Activated CD4-positive, CD25-positive, alpha-beta regulatory T cell treated with anti-CD3 and anti-CD28 coated beads, Interleukin-2, amount 50 U/mL, for 24 hours (primary cell): ENCODE results near the gene NHLRC4.

Source experiments
- ATAC-seq, 2 donors: fragments of 150-1000 bp; cut with Tn5 transposase; one replicate each; pipeline ENCODE4 v1.10.0; 2021; ENCODE audit warnings: mild to moderate bottlenecking in 1 of 2, moderate library complexity in 1 of 2

The NHLRC4 gene

DNA sequence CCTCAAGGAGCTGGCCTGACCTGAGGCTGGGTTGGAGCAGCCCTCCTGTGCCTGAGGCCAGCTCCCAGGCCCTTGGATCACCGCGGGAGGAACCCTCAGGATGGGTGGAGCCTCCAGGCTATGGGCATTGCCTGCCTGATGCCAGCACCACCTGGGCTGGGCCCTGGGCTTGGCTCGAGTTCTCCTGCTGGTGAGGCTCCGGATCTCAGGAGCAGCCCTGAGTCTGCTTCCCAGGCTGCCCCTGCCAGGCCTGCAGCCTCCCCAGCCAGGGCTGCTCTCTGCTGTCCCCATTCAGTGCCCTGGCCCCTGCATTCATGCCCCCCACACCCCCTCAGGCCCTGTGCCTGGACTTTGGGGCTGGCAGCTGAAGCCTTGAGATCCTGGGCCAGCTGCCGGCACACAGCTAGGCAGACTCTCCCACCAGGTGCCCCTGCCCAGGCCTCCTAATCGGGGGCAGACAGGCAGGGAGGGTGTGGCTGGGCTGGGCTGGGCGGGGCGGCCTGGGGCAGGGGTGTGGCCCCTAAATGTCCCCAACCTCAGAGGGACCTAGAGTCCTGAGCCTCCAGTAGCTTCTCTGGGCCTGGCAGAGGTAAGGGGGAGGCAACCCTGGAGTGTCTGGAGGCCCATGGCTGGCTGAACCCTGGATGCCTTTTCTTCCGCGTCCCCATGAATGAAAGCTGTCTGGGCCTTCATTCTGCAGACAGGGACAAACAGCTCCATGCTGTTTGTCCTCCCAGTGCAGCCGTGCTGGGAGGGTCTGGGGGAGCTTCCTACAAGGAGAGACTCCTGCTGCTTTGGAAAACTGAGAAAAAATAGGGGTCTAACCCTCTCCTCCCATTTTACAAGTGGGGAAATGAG, 1.8 kb downstream of the NHLRC4 start:
- no peak for ATAC-seq

DNA sequence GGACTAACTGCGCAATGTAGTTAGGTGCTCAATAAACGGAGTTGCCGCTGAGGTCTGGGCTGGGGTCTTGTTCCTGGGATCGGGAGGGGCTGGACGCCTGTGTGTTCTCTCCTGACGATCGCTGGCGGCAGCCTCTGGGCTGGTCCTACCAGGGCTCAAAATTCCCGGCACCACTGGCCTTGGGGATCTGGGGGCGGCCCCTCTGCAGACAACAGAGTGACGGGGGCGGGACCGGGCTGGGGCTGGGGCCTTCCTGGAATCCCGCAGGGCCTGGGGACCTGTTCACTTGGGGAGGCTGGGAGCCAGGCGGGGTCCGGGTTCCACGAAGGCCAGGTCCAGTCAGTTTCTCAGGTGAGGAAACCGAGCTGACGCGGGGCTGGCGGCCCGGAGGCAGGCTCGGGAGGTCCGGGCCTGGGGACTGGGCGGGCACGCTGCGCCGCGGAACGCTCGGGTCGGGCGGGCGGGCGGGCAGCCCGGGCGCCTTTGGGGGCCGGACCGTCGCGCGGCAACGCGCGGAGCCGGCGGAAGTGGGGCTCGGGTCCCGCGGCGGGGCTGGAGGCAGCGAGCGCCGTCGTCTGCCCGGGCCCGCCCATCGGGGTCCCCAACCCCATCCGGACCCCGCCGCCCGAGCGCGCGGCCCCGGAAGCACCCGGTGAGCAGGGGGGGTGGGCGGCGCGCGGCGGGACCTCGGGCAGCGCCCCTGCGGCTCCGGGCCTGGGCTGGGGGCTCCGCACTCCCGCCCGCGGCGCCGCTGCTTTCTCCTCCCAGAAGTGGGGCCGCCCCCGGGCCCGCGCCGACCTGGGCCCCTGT, 2.8 kb downstream of the NHLRC4 start, which contains the start of gene PIGQ:
Gene PIGQ (plus strand): TSS at position 524 of the 810 bp plus-strand sequence. CDS start 4,107 bp downstream, outside the sequence.
- peak; percentile 73 to 85 for ATAC-seq

DNA sequence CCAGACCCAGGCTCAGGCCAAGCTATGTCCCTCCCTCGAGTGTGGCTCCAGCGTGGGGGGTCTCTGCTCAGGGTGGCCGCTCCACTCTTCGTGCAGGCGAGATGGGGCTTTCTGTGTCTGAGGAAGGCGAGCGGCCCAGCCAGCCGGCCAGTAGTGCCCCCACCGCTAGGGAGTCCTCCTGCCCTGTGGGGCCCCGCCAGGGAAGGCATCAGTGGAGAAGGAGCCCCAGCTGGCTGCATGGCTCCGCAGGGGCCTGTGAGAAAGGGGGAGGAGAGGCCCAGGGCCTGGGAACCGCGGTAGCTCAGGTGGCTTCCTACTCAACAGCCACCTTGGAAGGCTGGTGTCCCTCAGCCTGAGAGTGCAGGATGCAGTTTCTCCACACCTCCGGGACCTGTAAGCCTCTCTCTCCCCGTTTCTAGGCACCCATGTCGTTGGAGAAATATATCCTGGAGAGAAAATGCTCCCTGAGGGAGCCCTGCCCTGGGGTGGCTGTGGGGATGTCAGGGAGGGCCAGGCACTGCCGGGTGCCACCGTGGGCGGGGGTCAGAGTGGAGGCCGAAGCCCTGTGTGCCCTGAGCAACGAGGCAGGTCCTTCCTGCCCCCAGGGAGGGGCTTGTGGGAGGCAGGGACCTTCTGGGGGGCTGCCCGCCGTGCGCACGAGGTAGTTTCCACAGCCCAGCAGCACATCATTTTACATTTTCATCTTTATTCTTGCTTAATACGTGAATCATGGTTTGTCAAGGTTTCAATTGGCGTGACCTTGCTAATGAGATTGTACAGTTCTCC, 6.3 kb downstream of the NHLRC4 start:
- ATAC-seq = no peak

DNA sequence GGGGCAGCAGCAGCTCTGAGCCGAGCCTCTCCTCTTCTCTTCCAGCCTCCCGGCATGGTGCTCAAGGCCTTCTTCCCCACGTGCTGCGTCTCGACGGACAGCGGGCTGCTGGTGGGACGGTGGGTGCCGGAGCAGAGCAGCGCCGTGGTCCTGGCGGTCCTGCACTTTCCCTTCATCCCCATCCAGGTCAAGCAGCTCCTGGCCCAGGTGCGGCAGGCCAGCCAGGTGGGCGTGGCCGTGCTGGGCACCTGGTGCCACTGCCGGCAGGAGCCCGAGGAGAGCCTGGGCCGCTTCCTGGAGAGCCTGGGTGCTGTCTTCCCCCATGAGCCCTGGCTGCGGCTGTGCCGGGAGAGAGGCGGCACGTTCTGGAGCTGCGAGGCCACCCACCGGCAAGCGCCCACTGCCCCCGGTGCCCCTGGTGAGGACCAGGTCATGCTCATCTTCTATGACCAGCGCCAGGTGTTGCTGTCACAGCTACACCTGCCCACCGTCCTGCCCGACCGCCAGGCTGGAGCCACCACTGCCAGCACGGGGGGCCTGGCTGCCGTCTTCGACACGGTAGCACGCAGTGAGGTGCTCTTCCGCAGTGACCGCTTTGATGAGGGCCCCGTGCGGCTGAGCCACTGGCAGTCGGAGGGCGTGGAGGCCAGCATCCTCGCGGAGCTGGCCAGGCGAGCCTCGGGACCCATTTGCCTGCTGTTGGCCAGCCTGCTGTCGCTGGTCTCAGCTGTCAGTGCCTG, 7.4 kb downstream of the NHLRC4 start:
- no peak for ATAC-seq

DNA sequence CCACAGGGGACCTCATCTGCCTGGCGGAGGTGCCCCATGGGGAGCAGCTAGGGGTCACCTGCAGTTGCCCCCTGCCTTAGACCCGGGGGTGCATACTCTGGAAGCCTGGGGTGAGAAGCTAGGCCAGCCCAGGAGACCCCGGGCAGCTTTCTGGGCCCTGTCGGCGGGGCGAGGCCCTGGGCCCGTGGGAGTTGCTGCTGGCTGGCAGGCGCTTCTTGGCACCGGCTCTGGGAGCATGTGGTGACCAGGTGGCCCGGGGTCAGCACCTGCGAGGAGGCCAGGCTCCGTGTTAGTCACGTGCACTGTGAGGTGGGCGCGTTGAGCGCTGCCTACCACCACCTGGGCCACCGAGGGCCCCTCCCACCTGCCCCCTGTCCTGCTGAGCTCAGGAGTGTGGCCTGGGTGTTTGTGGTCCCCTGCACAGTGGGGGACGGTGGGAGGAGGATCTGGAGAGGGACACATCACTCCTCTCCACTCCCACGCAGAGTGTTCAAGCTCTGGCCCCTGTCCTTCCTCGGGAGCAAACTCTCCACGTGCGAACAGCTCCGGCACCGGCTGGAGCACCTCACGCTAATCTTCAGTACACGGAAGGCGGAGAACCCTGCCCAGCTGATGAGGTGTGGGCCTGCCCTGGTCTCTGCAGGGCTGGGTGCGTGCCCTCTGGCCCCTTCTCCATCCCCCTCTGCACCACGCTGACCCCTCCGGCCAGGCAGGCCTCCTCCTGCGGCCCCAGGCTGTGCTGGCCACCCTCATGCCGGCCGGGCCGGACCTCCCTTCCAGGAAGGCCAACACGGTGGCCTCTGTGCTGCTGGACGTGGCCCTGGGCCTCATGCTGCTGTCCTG, 8.8 kb downstream of the NHLRC4 start:
- no peak for ATAC-seq

DNA sequence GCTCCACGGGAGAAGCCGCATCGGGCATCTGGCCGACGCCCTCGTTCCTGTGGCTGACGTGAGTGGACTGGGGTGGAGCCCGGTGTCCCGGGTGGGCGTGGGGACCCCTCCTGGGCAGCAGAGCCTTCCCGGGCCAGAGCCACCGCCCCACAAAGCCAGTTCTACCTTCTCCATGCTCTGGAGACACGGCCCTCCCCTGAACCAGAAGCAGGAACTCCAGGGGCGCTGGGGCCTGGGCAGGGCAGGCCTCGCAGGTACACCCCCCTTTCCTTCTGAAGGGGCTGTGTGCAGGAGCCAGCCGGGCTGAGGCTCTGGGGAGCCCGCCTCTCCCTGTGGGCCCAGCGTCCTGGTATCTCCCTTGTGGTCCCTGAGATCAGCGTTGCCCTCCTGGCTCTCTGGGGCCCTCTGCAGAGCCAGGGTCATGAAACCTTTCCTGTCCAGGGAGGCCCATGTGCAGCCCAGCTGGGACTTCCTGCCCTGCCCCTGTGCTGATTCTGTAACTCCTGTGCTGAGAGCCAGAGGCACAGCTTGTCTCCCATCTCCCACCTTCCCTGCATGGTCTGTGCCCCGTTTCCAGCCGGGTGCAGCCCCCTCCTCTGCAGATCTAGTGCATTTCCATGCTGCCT, 9.5 kb downstream of the NHLRC4 start:
- no peak for ATAC-seq

DNA sequence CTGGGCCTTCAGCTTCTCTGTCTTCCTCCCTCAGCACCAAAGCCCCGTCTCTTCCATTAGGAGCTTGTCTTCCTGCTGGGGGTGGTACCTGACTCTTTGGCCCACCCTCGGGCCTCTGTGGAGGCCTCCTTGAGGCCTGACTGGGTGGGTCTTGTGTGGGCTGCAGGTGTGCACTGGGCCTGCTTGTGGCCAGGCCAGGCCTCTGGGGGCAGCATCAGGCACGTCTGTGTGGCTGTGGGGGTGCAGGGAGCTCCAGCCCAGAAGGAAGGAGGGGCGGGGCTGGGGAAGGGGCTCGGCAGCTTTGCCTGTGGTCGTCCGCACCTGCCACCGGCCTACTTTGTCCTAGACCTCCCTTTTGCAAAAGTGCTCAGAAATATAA, 10.0 kb downstream of the NHLRC4 start:
- ATAC-seq = no peak

DNA sequence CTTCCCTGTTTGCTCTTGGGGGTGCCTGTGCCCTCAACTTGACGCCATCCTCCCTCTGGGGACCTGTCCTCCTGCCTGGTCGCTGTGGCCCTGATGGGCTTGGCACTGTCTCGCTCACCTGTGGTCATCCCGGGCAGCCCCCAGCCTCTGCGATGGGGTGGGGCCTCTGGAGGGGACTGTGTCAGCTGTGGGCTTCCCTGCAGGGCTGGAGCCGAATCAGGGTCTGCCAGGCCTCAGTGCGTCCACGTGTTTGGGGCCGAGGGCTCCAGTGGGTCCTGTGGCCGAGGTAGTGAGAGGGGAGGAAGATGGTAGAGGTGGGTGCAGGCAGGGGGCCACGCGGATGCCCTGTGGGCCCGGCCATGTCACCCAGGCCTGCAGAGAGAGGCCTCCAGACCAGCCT, 11.0 kb downstream of the NHLRC4 start:
- no peak for ATAC-seq

DNA sequence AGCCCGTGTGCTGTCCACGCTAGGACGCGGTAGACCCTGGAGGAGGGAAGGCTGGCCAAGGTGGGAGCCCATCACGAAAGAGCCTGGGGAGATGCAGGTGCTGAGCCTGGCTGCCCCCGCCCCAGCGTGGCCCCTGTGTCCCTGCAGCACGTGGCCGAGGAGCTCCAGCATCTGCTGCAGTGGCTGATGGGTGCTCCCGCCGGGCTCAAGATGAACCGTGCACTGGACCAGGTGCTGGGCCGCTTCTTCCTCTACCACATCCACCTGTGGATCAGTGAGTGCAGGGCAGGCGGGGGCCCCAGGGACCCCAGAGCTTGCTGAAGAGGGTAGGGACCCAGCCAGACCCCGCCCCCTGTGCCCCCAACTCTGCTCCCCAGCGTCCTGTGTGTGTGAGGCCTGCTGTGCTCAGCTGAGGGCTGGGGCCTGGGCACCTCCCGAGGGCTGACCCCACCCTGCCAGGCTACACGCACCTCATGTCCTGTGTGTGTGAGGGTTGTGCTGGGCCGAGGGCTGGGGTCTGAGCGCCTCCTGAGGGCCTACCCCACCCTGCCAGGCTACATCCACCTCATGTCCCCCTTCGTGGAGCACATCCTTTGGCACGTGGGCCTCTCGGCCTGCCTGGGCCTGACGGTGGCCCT, 11.5 kb downstream of the NHLRC4 start:
- ATAC-seq = no peak

DNA sequence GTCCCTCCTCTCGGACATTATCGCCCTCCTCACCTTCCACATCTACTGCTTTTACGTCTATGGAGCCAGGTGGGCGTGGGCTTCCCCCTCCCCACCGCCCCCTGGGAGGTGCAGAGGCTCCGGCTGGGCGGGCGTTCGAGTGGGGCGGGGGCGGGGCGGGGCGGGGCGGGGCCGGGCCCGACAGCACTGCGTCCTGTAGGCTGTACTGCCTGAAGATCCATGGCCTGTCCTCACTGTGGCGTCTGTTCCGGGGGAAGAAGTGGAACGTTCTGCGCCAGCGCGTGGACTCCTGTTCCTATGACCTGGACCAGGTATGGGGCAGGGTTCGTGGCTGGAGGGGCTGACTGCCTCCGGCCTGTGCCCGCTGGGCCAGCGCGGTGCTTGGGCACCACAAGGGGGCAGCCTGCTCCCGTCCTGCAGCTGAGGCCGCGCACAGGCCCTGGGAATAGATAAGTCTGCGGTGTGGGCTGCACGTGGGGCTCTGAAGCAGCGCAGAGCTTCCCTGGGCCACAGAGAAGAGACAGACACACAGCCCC, 12.1 kb downstream of the NHLRC4 start:
- ATAC-seq = peak; percentile 91 to 97

DNA sequence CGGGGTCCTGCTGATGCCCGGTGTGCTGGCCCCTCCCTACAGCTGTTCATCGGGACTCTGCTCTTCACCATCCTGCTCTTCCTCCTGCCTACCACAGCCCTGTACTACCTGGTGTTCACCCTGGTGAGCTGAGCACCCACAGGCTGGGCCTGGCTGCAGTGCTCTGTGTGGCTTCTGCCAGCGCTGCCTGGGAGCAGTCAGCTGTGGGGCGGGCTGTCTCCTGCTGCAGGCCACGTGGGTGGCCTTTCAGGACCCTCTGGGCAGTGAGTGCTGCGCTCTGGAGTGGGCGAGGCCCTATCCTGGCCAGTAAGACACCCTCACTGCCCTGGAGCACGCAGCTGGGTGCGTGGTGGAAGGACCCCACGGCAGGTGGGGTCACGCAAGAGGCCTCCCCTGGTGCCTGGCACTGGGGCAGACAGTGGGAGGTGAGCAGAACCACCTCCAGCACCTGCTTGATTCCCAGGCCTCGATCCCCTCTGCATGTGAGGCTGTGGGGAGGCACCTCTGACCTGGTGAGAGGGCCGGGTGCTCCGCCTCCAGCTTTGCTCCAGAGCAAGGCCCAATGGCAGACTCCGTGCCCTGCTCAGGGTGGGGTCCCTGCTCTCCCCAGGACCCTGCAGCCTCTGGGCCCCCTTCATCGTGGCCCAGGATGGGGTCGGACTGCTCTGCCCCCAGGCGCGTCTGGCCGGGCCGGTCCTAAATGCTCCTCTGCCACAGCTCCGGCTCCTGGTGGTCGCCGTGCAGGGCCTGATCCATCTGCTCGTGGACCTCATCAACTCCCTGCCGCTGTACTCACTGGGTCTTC, 13.5 kb downstream of the NHLRC4 start:
- no peak for ATAC-seq

DNA sequence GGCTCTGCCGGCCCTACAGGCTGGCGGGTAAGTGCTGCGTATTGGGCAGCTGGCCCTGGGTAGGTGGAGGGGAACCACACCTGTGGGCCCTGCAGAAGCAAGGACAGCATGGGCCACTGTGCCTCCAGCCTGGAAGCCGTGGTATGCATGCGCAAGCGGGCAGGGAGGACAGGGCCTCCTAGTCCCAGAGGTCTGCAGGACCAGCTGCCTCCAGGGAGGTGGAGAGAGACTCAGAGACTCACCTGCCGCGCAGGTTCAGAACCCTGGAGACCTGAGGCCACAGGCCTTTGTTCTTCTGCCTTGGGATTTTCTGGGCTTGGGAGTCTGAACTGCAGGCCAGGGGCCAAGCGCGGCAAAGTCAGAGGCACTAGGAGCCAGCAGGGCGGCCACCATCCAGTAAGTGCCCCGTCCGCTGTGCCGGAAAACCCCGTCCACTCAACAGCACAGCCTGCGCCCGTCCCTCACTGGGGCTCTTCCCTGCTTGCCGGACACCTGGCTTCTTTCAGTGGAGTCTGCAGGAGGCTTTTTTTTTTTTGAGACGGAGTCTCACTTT, 14.2 kb downstream of the NHLRC4 start:
- ATAC-seq = no peak

DNA sequence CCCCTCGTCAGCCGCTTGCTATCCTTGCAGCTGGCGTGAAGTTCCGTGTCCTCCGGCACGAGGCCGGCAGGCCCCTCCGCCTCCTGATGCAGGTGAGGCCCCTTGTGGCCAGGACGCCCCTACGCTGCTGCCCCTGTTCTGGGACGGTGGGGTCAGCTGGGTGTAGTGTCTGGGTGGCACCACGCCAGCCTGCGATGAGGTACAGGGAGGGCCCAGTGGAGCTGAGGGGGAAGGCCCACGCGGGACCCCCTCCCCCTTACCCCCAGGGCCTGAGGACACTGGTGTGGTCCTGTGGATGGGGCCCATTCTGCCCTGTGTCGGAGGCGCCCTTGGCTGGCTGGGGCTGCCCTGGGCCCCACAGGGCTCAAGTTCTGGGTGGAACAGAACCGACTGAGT, 15.4 kb downstream of the NHLRC4 start:
- no peak for ATAC-seq

DNA sequence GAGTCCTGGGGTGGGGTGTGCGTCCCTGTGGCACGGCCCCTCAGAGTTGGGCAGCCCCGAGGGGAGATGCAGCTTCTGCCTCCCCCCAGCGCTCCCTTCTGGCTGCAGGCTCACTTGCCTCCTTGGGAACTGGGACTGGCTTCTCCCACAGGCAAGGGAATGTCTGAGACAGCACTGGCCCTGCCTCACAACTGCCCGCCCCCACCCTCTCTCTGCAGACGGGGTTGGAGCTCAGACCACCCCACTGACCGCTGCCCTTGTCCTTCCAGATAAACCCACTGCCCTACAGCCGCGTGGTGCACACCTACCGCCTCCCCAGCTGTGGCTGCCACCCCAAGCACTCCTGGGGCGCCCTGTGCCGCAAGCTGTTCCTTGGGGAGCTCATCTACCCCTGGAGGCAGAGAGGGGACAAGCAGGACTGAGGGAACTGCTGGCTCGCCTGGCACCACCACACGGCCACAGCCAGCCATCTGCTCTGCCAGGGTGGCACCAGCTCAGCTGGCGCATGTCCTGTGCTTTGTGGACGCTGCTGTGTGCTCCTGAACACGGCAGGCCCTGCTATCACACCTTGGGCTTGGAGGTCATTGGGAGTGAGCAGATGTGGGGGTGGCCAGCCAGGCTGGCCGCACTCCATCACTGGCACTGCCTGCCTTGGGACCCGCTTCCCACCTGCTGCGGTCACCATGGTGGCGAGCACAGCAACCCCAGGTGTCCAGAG, 16.0 kb downstream of the NHLRC4 start:
- ATAC-seq = no peak

DNA sequence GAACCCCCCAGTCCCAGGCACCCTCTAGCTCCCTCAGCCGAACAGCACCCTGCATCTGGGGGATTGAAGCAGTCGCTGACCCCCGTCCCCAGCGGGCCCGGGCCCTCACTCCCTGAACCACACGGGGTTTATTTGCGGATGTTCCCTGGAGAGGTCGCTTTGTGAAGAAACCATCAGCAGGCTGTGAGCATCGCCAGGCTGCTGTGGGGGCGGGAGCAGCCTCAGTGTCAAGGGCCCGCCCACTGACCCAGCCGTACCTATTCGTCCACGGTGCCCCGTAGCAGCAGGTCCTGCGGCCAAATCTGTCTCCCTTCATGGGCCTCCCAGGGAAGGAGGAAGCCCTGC, 16.6 kb downstream of the NHLRC4 start:
- ATAC-seq = no peak

DNA sequence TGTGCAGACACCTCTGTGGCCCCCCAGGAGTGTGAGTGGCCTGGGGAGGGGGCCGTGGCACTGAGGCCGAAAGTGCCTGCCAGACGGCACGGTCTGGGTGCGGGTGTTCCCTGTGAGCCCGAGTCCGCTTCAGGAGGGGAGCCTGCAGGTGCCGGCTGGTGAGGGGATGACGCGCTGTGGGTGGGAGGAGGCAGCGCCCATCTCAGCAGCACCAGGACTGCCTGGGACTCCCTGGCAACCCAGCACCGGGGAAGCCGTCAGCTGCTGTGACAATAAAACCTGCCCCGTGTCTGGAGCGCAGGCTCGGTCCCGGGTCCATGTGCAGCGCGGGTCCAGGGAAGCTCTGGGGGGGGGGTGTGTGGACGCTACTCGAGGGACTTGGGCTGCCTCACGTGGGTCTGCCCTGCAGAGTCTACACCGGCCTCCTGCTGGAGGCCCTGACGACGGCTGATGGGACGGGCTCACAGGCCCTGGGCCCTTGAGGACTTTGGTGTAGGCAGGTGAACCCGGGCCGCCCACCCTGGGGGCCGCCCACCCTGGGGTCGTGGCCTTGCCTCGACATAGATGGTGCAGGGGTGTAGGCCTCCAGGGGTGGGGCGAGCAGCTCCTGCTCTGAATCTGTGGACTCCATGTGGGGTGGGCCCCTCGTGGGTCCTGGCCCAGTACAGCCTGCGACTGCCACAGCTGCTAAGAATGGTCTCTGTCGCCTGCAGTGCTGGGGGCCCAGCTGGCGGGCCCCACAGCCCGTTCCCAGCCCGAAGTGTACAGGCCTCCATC, 17.2 kb downstream of the NHLRC4 start:
- no peak for ATAC-seq

DNA sequence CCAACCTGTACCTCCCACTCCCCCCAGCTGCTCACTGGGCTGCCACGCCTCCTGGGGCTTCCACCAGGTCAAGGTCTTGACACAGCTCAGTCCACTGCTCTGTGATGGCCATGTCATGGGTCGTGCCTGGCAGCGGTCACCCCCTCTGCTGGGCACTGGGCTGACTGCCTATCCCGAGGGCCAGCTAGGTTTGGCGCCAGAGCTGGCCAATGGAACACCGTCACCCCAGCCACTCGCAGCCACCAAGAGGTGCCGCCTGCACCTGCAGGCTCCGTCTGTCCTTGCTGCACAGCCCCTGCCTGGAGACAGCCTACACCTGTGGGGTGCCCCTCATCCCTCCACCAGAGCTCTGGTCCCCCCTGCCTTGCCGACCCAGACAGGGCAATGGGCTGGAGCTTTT, 18.5 kb downstream of the NHLRC4 start:
- ATAC-seq = no peak
